ENCODE results near the gene PCCA. TPM values are rescaled to one million over a fixed set of nuclear protein-coding genes. Genes with fewer than 3 reads are reported as not detected.

Gene PCCA
- total and polyA plus RNA-seq, 2 experiments from 2014 or later: 41.9 to 46.6 TPM

DNA sequence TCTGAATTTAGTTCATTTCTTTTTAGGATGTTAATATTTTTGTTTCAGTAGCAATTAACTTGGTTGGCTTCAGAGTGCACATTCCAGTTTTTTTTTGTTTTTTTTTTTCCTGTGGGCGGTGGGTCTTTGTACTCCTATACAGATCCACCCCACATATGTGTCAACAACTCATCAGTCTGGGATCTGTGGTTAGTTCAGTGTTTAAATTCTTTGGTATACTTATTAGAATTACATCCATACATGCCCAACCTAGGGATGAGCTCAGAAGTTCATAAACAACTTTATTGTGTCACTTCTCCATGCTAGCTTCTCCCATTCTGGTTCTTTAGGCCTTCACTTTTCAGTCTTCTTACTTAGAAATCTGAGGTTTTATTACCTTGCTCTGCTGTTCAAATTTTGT, 50.9 kb downstream of the PCCA start (continued):
- TF ChIP-seq ZNF462 (CRISPR knock-in tag; IDR thresholded peaks at IDR 0.05) (no peak), REST (IDR thresholded peaks at IDR 0.05; ENCODE audit: unreplicated experiment) (no peak), JUNB (IDR thresholded peaks at IDR 0.05; ENCODE audit: unreplicated experiment) (no peak), NANOG (IDR thresholded peaks at IDR 0.05; ENCODE audit: borderline replicate concordance) (no peak), POLR2AphosphoS5 (IDR thresholded peaks at IDR 0.05; ENCODE audit: low read depth) (no peak), ZNF331 (CRISPR knock-in tag; IDR thresholded peaks at IDR 0.05; ENCODE audit: low read depth) (no peak), ZNF114 (CRISPR knock-in tag; IDR thresholded peaks at IDR 0.05) (no peak), EZH2phosphoT487 (IDR thresholded peaks at IDR 0.05; ENCODE audit: unreplicated experiment) (no peak), CREB1 (CRISPR knock-in tag; IDR thresholded peaks at IDR 0.05; ENCODE audit: low read depth) (no peak)
- TF ChIP-seq, protein P1, sequence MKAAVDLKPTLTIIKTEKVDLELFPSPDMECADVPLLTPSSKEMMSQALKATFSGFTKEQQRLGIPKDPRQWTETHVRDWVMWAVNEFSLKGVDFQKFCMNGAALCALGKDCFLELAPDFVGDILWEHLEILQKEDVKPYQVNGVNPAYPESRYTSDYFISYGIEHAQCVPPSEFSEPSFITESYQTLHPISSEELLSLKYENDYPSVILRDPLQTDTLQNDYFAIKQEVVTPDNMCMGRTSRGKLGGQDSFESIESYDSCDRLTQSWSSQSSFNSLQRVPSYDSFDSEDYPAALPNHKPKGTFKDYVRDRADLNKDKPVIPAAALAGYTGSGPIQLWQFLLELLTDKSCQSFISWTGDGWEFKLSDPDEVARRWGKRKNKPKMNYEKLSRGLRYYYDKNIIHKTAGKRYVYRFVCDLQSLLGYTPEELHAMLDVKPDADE (IDR thresholded peaks at IDR 0.05): no peak

Data from GM23338 (cell line).